HG02870 (cell line): ENCODE data around the gene HPSE2.

Experiments
- ATAC-seq: cut with Tn5 transposase; IDR thresholded peaks from one replicate; pipeline ENCODE4 v1.9.1; 2021; ENCODE audit warnings: mild to moderate bottlenecking, moderate library complexity; ENCODE audit not compliant: unreplicated experiment

The HPSE2 gene

GRCh38 chr10:98628206-98628605, 607.4 kb downstream of the HPSE2 start:
- no peak for ATAC-seq

- ATAC-seq, result no peak
Measured at GRCh38 chr10:98627711-98628110, 607.9 kb downstream of the HPSE2 start.

GRCh38 chr10:98624963-98625362, 610.7 kb downstream of the HPSE2 start:
- no peak for ATAC-seq

- ATAC-seq, result no peak
Measured at GRCh38 chr10:98623176-98623575, 612.5 kb downstream of the HPSE2 start.

GRCh38 chr10:98621630-98622029, 614.0 kb downstream of the HPSE2 start:
- no peak for ATAC-seq

- ATAC-seq, result no peak
Measured at GRCh38 chr10:98620503-98620902, 615.1 kb downstream of the HPSE2 start.

GRCh38 chr10:98619446-98619845, 616.2 kb downstream of the HPSE2 start:
- ATAC-seq, result no peak

GRCh38 chr10:98617906-98618520, 617.6 kb downstream of the HPSE2 start:
- ATAC-seq, result no peak

- ATAC-seq, result no peak
Measured at GRCh38 chr10:98613446-98613845, 622.2 kb downstream of the HPSE2 start.

GRCh38 chr10:98611436-98611835, 624.2 kb downstream of the HPSE2 start:
- no peak for ATAC-seq

GRCh38 chr10:98610836-98611235, 624.8 kb downstream of the HPSE2 start:
- ATAC-seq, result no peak

GRCh38 chr10:98610301-98610700, 625.4 kb downstream of the HPSE2 start:
- no peak for ATAC-seq

- no peak for ATAC-seq
Measured at GRCh38 chr10:98609265-98609664, 626.4 kb downstream of the HPSE2 start.

GRCh38 chr10:98608411-98608810, 627.2 kb downstream of the HPSE2 start:
- ATAC-seq, result no peak

- no peak for ATAC-seq
Measured at GRCh38 chr10:98602224-98602623, 633.4 kb downstream of the HPSE2 start.

GRCh38 chr10:98599032-98599610, 636.5 kb downstream of the HPSE2 start:
- no peak for ATAC-seq

- no peak for ATAC-seq
Measured at GRCh38 chr10:98596404-98596803, 639.2 kb downstream of the HPSE2 start.

- no peak for ATAC-seq
Measured at GRCh38 chr10:98589691-98590090, 646.0 kb downstream of the HPSE2 start.

GRCh38 chr10:98589007-98589406, 646.6 kb downstream of the HPSE2 start:
- no peak for ATAC-seq

GRCh38 chr10:98587156-98587837, 648.4 kb downstream of the HPSE2 start:
- ATAC-seq, result no peak

GRCh38 chr10:98586096-98586495, 649.6 kb downstream of the HPSE2 start:
- ATAC-seq, result no peak

GRCh38 chr10:98582363-98582762, 653.3 kb downstream of the HPSE2 start:
- ATAC-seq, result no peak
